ENCODE measurements around the gene CCR5AS.

DNA sequence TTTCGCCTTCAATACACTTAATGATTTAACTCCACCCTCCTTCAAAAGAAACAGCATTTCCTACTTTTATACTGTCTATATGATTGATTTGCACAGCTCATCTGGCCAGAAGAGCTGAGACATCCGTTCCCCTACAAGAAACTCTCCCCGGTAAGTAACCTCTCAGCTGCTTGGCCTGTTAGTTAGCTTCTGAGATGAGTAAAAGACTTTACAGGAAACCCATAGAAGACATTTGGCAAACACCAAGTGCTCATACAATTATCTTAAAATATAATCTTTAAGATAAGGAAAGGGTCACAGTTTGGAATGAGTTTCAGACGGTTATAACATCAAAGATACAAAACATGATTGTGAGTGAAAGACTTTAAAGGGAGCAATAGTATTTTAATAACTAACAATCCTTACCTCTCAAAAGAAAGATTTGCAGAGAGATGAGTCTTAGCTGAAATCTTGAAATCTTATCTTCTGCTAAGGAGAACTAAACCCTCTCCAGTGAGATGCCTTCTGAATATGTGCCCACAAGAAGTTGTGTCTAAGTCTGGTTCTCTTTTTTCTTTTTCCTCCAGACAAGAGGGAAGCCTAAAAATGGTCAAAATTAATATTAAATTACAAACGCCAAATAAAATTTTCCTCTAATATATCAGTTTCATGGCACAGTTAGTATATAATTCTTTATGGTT, 35.9 kb downstream of the CCR5AS start, which contains the start of gene CCR5:
- TF ChIP-seq, protein P1, sequence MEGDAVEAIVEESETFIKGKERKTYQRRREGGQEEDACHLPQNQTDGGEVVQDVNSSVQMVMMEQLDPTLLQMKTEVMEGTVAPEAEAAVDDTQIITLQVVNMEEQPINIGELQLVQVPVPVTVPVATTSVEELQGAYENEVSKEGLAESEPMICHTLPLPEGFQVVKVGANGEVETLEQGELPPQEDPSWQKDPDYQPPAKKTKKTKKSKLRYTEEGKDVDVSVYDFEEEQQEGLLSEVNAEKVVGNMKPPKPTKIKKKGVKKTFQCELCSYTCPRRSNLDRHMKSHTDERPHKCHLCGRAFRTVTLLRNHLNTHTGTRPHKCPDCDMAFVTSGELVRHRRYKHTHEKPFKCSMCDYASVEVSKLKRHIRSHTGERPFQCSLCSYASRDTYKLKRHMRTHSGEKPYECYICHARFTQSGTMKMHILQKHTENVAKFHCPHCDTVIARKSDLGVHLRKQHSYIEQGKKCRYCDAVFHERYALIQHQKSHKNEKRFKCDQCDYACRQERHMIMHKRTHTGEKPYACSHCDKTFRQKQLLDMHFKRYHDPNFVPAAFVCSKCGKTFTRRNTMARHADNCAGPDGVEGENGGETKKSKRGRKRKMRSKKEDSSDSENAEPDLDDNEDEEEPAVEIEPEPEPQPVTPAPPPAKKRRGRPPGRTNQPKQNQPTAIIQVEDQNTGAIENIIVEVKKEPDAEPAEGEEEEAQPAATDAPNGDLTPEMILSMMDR (conservative IDR thresholded peaks at IDR 0.05 in 1 of 2, IDR thresholded peaks at IDR 0.05 in 1 of 2; ENCODE audit: low read depth in 1 of 2, low read length in 2 of 2) = no peak
- TF ChIP-seq EZH2 (IDR thresholded peaks at IDR 0.05; ENCODE audit: low read length, missing control alignments) = no peak
